PFSK-1 (cell line): ENCODE results near the gene KIF26A.

Experiments used
- FOXP2 ChIP-seq: optimal IDR thresholded peaks from 2 replicates; pipeline ENCODE3; 2011; ENCODE audit warnings: borderline replicate concordance, control low read depth, inconsistent platforms; ENCODE audit not compliant: insufficient read depth; ENCODE audit errors: extremely low read length, extremely low read depth
- POLR2AphosphoS5 ChIP-seq: IDR thresholded peaks from 2 replicates; pipeline ENCODE4 v1.6.1; 2012; ENCODE audit warnings: low read depth, mild to moderate bottlenecking, control low read depth, low read length, moderate library complexity
- REST ChIP-seq, 2 experiments: IDR thresholded peaks; 2 replicates each; pipeline versions ENCODE4 v1.6.1 to v1.8.0; 2011 to 2012; ENCODE audit warnings: low read depth in 2 of 2, low read length in 2 of 2, control low read depth in 1 of 2, inconsistent platforms in 1 of 2, mild to moderate bottlenecking in 1 of 2, moderate library complexity in 1 of 2; ENCODE audit not compliant: insufficient read depth in 1 of 2
- SIN3A ChIP-seq: IDR thresholded peaks from 2 replicates; pipeline ENCODE4 v1.6.1; 2012; ENCODE audit warnings: mild to moderate bottlenecking, low read length, moderate library complexity, borderline replicate concordance; ENCODE audit not compliant: insufficient read depth
- TAF1 ChIP-seq: IDR thresholded peaks from 2 replicates; pipeline ENCODE4 v1.6.1; 2012; ENCODE audit warnings: low read length, control low read depth, borderline replicate concordance; ENCODE audit not compliant: insufficient read depth

KIF26A gene

DNA sequence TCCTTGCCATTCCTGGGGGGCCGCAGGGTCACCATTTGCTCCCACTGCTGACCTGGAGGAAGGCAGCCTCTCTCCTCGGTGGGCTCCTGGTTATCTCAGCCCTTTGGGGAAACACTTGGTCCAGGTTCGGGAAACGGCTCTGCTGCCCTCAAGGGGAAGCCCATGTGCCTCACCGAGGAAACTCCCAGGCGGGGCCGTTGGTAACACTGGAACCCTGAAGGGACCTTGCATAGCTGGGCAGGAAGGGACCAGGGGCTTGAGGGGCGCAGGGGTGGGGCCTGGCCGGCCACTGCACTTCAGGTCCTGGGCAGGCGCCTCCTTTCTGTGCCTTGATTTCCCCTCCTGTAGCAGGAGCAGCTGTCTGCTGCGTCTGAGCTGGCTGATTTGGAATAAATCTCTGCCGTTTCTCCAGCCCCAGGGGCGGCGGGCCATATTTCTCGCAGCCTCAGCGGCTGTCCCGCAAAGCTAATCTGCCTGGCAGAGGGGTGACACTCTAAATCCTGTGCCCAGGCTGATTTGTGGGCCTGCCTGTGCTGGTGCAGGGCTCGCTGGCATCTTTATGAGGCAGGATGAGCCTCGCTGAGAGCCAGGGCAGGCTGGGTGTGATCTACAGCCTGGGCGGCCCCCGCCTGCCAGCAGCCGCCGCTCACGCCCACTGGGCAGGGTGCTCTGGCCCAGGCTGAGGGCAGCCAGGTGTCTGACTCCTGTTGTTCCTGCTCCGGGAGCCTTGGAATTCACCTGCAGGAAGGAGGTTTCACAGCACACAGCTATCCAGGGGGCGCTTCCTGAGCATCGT lies 49.7 kb downstream of the KIF26A start:
- TF ChIP-seq FOXP2 (no peak), POLR2AphosphoS5 (no peak), SIN3A (no peak), TAF1 (no peak), REST (IDR thresholded peaks at IDR 0.05; ENCODE audit: insufficient read depth in 1 of 2, low read depth in 2 of 2, low read length in 2 of 2) (no peak)

- TF ChIP-seq SIN3A (no peak), REST (IDR thresholded peaks at IDR 0.05; ENCODE audit: insufficient read depth in 1 of 2, low read depth in 2 of 2, low read length in 2 of 2) (no peak), FOXP2 (no peak), TAF1 (no peak), POLR2AphosphoS5 (no peak)
Measured at GRCh38 chr14:104188727-104189400, 50.5 kb downstream of the KIF26A start.

- TF ChIP-seq SIN3A (no peak), POLR2AphosphoS5 (no peak), REST (IDR thresholded peaks at IDR 0.05; ENCODE audit: insufficient read depth in 1 of 2, low read depth in 2 of 2, low read length in 2 of 2) (no peak), FOXP2 (no peak), TAF1 (no peak)
Measured at GRCh38 chr14:104189629-104190335, 51.4 kb downstream of the KIF26A start.

DNA sequence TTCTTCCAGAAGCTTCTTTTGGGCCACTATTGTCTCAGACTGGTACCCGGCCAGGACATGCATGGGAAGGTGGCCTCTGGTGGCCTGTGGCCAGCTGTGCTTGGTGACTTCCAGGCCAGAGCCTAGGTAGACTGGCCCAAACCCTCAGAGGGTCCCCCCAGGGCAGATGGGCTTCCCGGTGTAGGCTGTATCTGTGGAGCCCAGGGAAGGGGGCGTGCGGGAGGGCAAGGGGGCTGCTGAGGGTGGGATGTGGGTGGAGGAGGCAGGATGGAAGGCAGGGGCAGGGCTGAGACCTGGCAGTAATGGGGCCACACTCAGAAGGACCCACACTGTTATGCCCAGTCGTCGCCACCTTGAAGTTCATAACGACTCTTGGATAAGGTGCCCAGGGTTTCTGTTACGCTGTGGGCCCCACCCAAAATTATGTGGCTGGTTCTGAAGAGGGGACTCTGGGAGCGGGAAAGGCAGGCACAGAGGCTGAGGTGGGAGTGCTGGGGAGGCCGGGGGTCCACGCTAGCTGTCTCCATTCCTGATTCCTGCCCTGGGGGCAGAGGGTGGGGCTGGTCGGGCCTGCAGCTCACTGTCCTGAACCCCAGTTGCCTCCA lies 52.1 kb downstream of the KIF26A start:
- no peak for TF ChIP-seq REST (IDR thresholded peaks at IDR 0.05; ENCODE audit: insufficient read depth in 1 of 2, low read depth in 2 of 2, low read length in 2 of 2)
- no peak for TF ChIP-seq FOXP2
- no peak for TF ChIP-seq POLR2AphosphoS5
- TF ChIP-seq SIN3A = no peak
- TF ChIP-seq TAF1 = no peak
